Gastrocnemius medialis (tissue), 4 donors: ENCODE results near the gene DMTF1. TPM values are rescaled to one million over a fixed set of nuclear protein-coding genes. Genes with fewer than 3 reads are reported as not detected.

ENCODE experiments used
- ATAC-seq, 2 donors: fragments of 150-250 bp; one replicate each; pipeline ENCODE4 v1.9.1; 2016
- DNase-seq, 2 donors: peaks; one replicate each; pipeline ENCODE4 v3.0.0-alpha.2; 2019
- H3K27ac ChIP-seq, 4 donors: fragments of 200-600 bp; sonication (generic); 1 replicate in 1 of 4; 2 replicates in 3 of 4; pipeline ENCODE4 v1.5.1; 2016 to 2018; ENCODE audit warnings: mild to moderate bottlenecking in 2 of 4, moderate library complexity in 1 of 4
- H3K27me3 ChIP-seq, 3 donors: fragments of 200-600 bp; sonication (generic) in 2 of 3; 1 replicate in 1 of 3; 2 replicates in 2 of 3; pipeline versions ENCODE4 v1.5.1 to v1.6.0; 2016 to 2019; ENCODE audit warnings: mild to moderate bottlenecking in 1 of 3, moderate library complexity in 1 of 3
- H3K36me3 ChIP-seq, 2 donors: fragments of 200-600 bp; sonication (generic) in 1 of 2; one replicate each; pipeline ENCODE4 v1.5.1; 2017 to 2018
- H3K4me1 ChIP-seq, 2 donors: fragments of 200-600 bp; sonication (generic) in 1 of 2; one replicate each; pipeline ENCODE4 v1.5.1; 2016 to 2017; ENCODE audit warnings: mild to moderate bottlenecking in 2 of 2
- H3K4me3 ChIP-seq, 4 donors: fragments of 200-600 bp; sonication (generic) in 3 of 4; 1 replicate in 1 of 4; 2 replicates in 3 of 4; pipeline ENCODE4 v1.5.1; 2016 to 2019; ENCODE audit warnings: mild to moderate bottlenecking in 2 of 4
- H3K9me3 ChIP-seq, 3 donors: fragments of 200-600 bp; sonication (generic) in 2 of 3; 1 replicate in 1 of 3; 2 replicates in 2 of 3; pipeline ENCODE4 v1.5.1; 2016 to 2019
- POLR2A ChIP-seq, 2 donors: fragments of 450-650 bp; IDR thresholded peaks; one replicate each; pipeline ENCODE4 v1.6.1; 2017; ENCODE audit warnings: antibody characterized with exemption in 2 of 2, mild to moderate bottlenecking in 2 of 2, moderate library complexity in 2 of 2
- in situ Hi-C, 4 donors: fragments of 200-750 bp; cut with MboI; loops; one replicate each; pipeline versions ENCODE4 v1.15.0 to v1.8.0; 2017; ENCODE audit warnings: low sequenced_read_pairs in 4 of 4
- intact Hi-C: fragments of 100-400 bp; cut with DNase I; formaldehyde crosslinking; loops from one replicate; pipeline ENCODE4 v1.15.1; 2023; ENCODE audit warnings: low total_unique reads
- total RNA-seq, 4 donors: library from RNA; depleted of rRNA; stranded (reverse); fragments of >200 nt; gene quantifications; one replicate each; pipeline versions ENCODE4 v1.1.0 to v1.2.3, GENCODE V29; 2016
- TF ChIP-seq, protein P1 (sequence below), 5 experiments: fragments of 450-650 bp in 3 of 5; fragments of 200-600 bp in 2 of 5; sonication (generic) in 2 of 5; IDR thresholded peaks in 4 of 5; conservative IDR thresholded peaks in 1 of 5; 1 replicate in 4 of 5; 2 replicates in 1 of 5; pipeline ENCODE4 v1.5.1; 2016 to 2019; ENCODE audit warnings: antibody characterized with exemption in 5 of 5, mild to moderate bottlenecking in 3 of 5, moderate library complexity in 3 of 5

Gene DMTF1
- total RNA-seq, 4 donors from 2014 or later = 10.6 to 31.9 (median 13.1) TPM

DNA sequence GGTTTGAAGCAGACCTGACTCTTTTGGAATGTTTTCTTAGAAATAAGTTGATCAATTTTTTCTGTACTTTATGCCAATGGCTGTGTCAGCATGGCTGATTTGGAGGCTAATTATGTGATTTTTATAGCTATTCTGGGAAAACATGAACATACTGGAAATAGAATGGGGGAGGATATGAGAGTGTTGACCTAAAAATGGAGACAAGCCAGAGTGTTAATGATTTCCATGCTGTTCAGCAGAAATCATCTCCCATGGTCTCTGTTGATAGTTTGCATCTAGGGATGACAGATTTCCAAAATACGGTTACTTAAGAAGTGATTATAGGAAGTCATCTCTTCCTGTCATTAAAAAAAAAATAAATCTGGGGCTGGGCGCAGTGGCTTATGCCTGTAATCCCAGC, 32.7 kb upstream of the DMTF1 start:
- no peak for DNase-seq
- in situ Hi-C loops = no loop called here
- intact Hi-C loops = no loop called here

DNA sequence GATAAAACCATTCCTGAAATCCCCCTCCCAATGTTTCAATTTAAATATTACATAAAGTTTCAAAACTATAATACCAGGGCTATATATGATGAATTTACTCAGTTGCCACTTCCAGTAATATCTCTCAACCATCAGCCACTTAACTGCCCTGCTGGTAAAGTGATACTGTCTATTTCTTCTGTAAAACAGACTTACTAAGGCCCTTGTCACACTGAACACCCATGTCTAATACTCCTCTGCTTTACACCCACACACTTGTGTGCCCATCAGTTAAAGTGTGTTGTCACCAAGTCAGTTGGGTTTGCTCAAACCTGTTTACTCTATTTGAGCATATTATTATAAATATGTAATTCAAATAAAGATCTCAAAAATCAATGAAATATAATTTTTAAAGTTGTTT, 29.1 kb upstream of the DMTF1 start:
- Histone ChIP-seq H3K4me1 (no peaks in the 10 kb centered on the region), H3K36me3 (no peaks in the 10 kb centered on the region), H3K27ac (no peak overlapping the region), H3K9me3 (no peaks in the 10 kb centered on the region), H3K4me3 (no peak overlapping the region), H3K27me3 (no peaks in the 10 kb centered on the region)
- DNase-seq (no peak), ATAC-seq (no peak)
- TF ChIP-seq, protein P1, sequence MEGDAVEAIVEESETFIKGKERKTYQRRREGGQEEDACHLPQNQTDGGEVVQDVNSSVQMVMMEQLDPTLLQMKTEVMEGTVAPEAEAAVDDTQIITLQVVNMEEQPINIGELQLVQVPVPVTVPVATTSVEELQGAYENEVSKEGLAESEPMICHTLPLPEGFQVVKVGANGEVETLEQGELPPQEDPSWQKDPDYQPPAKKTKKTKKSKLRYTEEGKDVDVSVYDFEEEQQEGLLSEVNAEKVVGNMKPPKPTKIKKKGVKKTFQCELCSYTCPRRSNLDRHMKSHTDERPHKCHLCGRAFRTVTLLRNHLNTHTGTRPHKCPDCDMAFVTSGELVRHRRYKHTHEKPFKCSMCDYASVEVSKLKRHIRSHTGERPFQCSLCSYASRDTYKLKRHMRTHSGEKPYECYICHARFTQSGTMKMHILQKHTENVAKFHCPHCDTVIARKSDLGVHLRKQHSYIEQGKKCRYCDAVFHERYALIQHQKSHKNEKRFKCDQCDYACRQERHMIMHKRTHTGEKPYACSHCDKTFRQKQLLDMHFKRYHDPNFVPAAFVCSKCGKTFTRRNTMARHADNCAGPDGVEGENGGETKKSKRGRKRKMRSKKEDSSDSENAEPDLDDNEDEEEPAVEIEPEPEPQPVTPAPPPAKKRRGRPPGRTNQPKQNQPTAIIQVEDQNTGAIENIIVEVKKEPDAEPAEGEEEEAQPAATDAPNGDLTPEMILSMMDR (IDR thresholded peaks at IDR 0.05 in 4 of 5, conservative IDR thresholded peaks at IDR 0.05 in 1 of 5) = no peak
- TF ChIP-seq POLR2A (IDR thresholded peaks at IDR 0.05) = no peak
- intact Hi-C loops = no loop called here
- in situ Hi-C loops = no loop called here

More for the DNA sequence above, 32.7 kb upstream of the DMTF1 start:
- TF ChIP-seq, protein P1 (IDR thresholded peaks at IDR 0.05 in 4 of 5, conservative IDR thresholded peaks at IDR 0.05 in 1 of 5) = no peak
- TF ChIP-seq POLR2A (IDR thresholded peaks at IDR 0.05) = no peak
- ATAC-seq = no peak
- Histone ChIP-seq H3K4me3 (no peak overlapping the region), H3K4me1 (no peaks in the 10 kb centered on the region), H3K36me3 (no peaks in the 10 kb centered on the region), H3K27ac (no peak overlapping the region), H3K27me3 (no peaks in the 10 kb centered on the region), H3K9me3 (no peaks in the 10 kb centered on the region)

DNA sequence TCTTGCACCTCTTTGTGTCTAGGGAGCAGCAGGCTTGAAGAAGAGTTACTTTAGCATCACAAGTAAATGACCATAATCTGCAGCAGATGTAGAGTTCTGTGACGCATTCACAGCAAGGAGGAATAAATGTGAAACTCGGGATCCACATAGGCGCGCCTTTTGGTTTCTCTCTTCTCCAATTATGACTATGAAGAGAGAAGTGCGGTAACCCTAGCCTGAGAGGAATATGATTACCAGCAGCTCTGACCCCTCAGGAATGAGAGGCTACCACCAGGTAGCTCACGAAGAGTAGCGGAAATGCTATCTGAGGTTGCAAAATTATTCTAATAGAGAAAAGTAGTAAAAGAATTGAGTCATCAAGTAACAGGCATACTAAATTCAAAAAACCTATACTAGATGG, 25.2 kb upstream of the DMTF1 start:
- Histone ChIP-seq H3K27ac (no peak overlapping the region), H3K9me3 (no peaks in the 10 kb centered on the region), H3K36me3 (no peaks in the 10 kb centered on the region), H3K27me3 (no peaks in the 10 kb centered on the region), H3K4me3 (no peak overlapping the region), H3K4me1 (no peaks in the 10 kb centered on the region)
- intact Hi-C loops = no loop called here
- no peak for DNase-seq
- TF ChIP-seq POLR2A (IDR thresholded peaks at IDR 0.05) = no peak
- TF ChIP-seq, protein P1 (IDR thresholded peaks at IDR 0.05 in 4 of 5, conservative IDR thresholded peaks at IDR 0.05 in 1 of 5) = no peak
- in situ Hi-C loops = no loop called here
- no peak for ATAC-seq

DNA sequence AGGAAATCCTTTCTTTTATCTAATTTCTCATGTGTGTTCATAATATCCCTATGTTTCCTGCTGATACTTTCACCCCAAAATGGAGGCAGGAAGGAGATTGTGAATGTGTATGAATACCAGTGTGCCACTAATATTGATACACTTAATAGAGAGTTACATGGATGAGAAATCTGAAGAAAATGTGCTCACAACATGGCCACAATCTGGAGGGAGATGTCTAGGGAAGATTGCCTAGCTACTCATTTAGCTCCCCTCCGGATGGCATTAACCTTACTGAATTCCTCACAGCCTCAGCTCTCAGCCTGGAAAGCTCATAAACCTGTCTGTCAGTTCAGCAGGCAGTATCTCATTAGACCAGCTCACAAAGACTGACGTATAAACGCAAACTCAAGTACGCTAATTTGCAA, 23.4 kb upstream of the DMTF1 start:
- no peak overlapping the region for H3K4me3 ChIP-seq
- intact Hi-C loops = no loop called here
- H3K27me3 ChIP-seq = no peaks in the 10 kb centered on the region
- in situ Hi-C loops = no loop called here
- no peaks in the 10 kb centered on the region for H3K9me3 ChIP-seq
- DNase-seq (no peak), ATAC-seq (no peak)
- no peaks in the 10 kb centered on the region for H3K36me3 ChIP-seq
- no peak for TF ChIP-seq POLR2A (IDR thresholded peaks at IDR 0.05)
- no peaks in the 10 kb centered on the region for H3K4me1 ChIP-seq
- no peak overlapping the region for H3K27ac ChIP-seq

DNA sequence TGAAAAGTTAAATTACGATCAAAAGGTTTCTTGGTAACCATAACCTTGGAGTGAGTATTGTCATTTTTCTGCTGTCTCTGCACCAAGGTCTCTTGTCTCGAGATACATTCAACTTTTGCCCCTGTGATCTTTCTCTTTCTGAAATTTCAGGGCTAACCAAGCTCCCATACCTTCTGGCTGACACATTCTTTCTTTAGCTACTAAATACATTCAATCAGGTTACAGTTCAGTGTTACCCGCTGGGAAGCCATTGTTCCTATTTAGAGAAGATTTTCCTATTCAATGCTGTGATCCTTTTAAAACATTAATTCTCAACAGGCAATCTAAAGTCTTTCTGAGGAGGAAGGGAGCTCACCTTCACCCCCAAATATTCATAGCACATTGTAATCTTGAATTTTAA, 22.9 kb upstream of the DMTF1 start:
- intact Hi-C loops = no loop called here
- in situ Hi-C loops = no loop called here
- H3K4me1 ChIP-seq = no peaks in the 10 kb centered on the region
- H3K4me3 ChIP-seq = no peak overlapping the region
- no peaks in the 10 kb centered on the region for H3K9me3 ChIP-seq
- no peak for ATAC-seq
- DNase-seq = no peak
- no peak overlapping the region for H3K27ac ChIP-seq
- no peaks in the 10 kb centered on the region for H3K36me3 ChIP-seq
- no peaks in the 10 kb centered on the region for H3K27me3 ChIP-seq
- no peak for TF ChIP-seq POLR2A (IDR thresholded peaks at IDR 0.05)
- TF ChIP-seq, protein P1 (IDR thresholded peaks at IDR 0.05 in 4 of 5, conservative IDR thresholded peaks at IDR 0.05 in 1 of 5) = no peak
